Erythroblast (primary cell): ENCODE data around the gene LARP1.

Source experiments
- GATA1 ChIP-seq: IDR thresholded peaks from 2 replicates; pipeline ENCODE4 v1.6.1; 2011; ENCODE audit warnings: low read depth, mild to moderate bottlenecking, control low read depth, low read length, moderate library complexity
- POLR2A ChIP-seq: IDR thresholded peaks from 2 replicates; pipeline ENCODE4 v1.6.1; 2011; ENCODE audit warnings: mild to moderate bottlenecking, low read length

DNA sequence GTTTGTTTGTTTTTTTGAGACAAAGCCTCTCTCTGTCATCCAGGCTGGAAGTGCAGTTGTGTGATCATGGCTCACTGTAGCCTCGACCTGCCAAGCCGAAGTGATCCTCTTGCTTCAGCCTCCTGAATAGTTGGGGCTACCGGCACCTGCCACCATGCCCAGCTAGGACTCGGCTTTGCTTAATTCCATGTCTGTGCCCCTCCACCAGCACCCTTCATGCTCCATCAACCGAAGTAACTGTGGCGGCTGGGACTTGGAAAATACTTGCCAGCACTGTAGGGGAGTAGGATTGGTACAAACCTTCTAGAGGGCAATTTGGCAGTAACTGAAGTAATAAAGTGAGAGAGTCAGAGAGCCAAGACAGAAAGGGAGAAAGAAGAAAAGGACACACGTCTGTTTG is 76.3 kb downstream of the LARP1 start:
- TF ChIP-seq POLR2A (no peak), GATA1 (no peak)
